GM19395 (cell line): Measurements from ENCODE around the gene TENM3.

Experiments used
- ATAC-seq: cut with Tn5 transposase; IDR thresholded peaks from one replicate; pipeline ENCODE4 v1.9.1; 2021; ENCODE audit warnings: mild to moderate bottlenecking, moderate library complexity; ENCODE audit not compliant: unreplicated experiment

Gene TENM3

GRCh38 chr4:182495645-182496385, 252.6 kb downstream of the TENM3 start:
- no peak for ATAC-seq

GRCh38 chr4:182496408-182496807, 253.2 kb downstream of the TENM3 start:
- ATAC-seq, result no peak

GRCh38 chr4:182502064-182502463, 258.9 kb downstream of the TENM3 start:
- ATAC-seq, result no peak

DNA sequence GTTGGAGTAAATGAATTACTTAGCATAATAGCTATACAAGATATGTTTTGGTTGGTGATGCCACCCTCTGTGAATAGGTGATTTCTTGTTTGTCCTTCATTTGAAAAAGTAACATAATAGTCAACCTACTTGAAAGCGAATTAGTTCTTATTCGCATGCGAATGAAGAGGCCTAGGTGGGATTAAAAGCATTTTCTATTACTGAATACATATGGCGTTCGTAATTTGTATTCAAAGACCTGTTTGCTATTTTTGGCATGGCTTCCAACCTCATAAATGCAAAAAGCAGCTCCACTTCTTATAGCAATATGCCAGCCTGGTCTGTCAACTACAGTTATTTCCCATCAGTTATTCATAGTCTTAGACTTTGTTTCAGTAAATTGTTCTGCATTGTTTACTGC, 261.3 kb downstream of the TENM3 start:
- no peak for ATAC-seq

DNA sequence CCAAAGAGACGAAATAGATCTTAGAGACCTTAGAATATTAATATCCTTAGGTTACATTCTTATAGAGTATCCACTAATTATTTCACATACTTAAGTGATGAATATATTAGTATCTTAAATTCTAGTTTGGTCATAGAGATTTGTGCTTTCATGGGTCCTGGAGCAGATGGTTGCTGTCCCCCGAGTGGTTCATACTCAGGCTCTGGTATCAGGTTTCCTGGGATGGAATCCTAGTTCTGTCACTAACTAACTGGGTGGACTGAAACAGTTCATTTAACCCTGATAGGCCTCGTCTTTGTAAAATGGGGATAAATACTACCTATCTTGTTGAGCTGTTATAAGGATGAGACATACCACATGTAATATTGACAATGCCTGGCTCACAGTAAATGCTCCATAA, 264.6 kb downstream of the TENM3 start:
- no peak for ATAC-seq

DNA sequence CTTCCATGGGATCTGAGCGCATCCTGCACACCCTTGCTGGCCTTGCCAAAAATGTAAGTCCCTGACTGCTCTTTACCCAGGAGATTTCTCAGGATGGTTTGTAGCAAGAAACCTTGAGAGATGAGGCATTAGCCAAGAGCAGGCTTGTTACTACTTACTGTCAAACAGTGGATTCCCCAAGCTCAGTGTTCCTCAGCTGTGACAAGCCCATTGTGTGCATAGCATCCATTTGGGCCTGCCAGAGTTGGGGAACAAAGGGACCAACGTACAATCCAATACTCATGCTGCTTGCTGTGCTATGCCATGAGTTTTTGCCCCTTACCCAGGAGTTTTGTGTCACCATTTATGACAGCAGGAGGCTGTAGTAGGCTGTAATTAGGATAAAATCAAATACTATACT, 267.6 kb downstream of the TENM3 start:
- no peak for ATAC-seq

DNA sequence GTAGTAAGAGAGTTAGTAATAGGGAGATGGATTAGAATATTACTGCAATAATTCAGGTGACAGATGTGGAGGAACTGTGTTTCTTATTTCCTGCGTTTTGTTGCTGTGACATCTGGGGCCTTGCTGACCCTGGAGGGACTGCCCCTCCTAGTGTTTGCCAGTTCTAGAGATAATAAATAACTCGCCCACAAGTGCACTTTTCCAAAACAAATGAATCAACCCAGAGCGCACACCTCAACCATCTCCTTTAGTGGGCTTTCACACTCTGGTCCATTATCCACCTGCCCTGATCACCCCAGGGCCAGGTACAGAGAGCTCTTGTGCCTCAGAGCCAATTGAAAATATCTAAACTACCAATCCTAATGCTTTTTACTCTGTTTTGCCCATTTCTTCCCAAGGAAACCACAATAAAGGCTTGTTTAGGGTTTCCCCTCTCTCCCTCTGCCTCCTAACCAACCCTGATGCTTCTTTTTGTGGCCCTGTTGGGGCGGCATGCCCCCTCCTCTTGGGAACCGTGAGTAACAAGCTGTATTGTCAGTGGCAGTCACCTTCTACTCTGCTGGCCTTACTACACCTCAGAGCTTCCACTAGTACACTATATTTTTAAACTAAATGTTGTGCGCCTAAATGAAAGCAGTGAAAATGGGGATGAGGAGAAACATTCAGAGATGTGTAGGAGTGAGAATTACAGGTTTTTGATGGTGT, 270.5 kb downstream of the TENM3 start:
- ATAC-seq, result peak; percentile 75

GRCh38 chr4:182518421-182518820, 275.2 kb downstream of the TENM3 start:
- ATAC-seq, result no peak

DNA sequence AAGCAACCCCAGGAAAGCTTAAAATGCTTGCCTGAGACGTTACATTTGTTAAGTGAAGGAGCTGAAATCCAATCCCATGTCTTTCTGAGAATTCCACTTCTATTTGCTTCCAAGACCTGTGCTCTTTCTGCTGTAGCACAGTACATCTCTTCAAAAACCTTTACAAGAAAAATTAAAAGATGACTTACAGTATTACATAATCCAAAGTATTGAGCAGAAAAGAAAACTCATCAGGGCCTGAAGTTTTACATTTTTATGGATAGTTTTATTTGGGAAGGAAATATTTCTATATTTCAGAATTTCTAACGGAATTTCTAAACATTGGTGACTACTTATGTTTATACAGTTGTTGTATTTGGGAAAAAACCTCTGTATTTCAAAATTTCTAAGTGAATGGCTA, 276.3 kb downstream of the TENM3 start:
- ATAC-seq, result no peak

GRCh38 chr4:182521011-182521410, 277.8 kb downstream of the TENM3 start:
- no peak for ATAC-seq

- ATAC-seq, result no peak
These were observed 285.6 kb downstream of the TENM3 start for GRCh38 chr4:182528819-182529218.

DNA sequence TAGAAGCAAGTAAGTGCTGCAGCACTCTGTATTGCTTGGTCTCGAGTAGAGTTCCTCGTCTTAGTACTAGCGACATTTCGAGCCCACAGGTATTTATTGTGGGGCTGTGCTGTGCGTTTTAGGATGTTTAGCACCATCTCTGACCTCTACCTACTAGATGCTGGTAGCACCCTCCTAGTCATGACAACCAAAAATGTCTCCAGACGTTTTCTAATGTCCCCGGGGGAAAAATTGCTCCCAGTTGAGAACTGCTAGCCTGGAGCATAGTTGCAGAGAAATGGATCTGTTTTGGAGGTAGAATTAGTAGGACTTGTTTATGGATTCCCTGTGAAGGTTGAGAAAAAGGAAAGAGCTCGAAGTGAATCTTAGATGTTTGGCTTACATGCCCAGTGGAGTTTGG, 287.2 kb downstream of the TENM3 start:
- no peak for ATAC-seq

DNA sequence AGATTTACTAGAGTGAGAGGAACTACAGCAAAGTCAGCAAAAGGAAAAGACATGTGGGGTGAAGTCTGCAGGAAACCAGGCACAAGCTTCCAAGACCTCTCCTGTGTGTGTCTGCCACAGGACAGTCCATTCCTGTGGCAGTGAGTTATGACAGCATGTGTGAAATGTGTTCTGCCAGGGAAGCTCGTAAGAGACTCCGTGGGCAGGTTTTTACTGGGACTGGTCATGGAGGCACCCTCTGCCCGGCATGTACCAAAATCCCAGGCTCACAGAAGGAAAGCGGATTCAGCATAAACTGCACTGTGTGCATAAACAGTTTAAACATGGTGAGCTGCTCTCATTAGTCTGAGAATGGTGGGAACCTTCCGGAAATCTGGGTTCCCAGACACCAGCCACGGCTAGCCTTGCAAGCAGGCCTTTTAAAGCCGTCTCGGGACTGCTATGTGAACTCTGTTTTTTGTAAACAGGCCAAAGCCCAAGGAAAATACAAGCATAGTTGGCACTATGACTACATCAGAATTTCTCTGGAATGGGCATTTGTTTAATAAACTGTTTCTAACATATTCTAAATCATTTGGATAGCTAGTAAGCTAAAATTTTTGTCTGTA, 288.5 kb downstream of the TENM3 start:
- no peak for ATAC-seq

DNA sequence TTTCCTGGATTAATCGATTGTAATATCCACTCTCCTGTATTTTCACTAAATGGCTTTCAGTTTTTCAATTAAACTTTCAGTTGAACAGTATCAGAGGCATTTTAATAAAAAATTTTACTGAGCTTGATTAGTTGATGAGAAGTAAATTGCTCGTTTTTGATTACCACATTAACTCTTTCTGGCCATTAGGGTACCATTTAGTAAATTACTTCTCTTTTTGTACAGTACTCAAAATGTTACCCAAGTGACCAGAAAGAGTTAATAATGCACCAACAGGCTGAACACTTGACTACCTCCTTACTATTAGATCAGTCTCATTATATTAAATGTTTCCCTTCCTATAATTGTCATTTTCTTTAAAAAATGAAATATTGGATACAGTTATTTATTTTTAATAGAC, 289.2 kb downstream of the TENM3 start:
- ATAC-seq, result no peak

- ATAC-seq, result no peak
These were observed 290.8 kb downstream of the TENM3 start for GRCh38 chr4:182533964-182534363.

DNA sequence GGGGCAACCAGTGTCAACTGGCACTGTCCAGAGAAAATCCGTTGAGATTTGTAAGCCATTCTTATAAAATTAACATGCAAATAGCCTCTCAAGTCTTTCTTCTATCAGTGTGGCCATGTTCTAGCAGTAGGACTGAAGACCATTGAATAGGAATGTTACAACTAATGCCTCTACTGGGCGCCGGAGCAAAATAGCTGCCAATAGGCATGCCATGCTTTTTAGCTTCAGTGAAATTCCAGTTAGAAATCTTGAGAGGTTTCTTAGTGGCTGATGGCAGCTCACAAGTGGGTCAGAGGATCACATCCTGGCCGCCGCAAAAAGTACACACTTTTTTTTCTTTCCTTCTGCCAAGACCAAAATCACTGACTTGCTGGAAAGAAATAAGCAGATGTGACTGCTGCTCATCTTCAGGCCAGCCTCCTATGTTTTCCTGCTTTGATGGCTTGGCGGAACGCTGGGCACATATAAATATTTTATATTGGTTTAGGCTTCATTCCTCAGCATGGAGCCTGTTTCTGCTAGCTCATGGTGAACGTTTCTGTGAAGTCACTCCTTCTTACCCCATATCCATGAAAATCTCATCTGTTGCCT, 293.1 kb downstream of the TENM3 start:
- ATAC-seq, result no peak

DNA sequence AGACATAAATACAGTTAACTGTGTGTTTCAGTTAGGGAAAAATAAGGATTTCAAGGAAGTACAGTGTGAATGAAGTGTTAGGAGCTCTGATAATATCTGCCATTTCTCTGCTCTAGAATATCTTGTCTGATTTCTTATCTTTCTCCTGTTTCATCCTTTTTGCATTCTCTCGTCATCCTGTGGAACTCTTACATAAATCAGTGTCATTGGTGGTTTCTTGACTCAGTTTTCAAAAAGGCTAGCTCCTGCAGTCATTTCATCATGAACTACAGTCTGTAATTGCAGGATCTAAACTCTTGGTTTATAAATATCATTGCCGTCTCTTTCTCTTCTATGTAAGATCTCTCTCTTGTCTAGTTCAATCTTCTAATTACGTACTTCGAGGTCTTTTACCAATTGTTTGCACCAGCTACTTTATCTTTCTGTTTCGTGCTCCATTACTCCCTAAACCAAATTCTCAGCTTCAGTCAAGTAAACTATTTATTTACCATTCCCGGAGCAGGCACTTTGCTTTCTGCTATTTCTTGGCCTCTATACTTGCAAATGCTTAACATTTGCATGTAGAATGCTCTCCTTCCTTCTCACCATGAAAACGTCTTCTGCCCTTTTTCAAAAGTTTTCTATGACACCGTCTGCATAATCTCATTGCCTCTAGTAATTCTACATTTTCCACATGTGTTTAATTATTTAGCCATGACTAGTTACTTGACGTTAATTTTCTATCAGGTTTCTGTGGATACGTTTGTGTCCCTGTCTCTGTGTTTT, 294.0 kb downstream of the TENM3 start:
- no peak for ATAC-seq

DNA sequence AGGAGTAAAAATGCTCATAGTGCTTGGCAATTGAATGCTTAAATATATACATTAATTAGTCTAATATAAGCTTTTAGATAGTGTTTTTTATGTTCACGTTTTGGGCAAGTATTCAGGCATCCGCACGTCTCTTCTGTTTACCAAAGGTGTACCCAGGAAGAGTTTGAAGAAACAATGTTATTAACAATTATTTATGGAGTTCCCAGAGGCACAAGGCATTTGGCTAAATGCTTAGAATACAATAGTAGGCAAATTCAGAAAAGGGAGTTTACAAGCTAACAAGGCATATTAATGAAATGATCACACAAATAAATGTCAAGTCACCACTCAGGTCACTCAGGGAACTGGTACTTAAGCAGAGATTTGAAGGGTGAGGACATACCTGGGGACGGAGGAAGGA, 294.8 kb downstream of the TENM3 start:
- no peak for ATAC-seq

DNA sequence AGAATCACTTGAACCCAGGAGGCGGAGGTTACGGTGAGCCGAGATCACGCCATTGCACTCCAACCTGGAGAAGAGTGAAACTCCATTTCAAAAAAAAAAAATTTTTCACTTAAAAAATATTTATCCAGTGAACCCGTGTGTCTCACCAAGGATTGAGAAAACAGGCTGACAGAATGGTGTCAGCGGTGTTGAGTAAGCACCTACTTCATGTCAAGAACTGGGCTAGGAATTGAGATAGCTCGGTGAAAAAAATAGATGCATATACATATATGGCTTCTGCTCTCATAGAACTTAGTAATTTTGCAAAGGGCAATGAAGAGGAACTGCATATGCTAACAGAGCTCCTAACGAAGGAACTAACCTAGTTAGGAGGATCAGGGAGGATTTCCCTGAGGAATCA, 297.3 kb downstream of the TENM3 start:
- ATAC-seq, result no peak

DNA sequence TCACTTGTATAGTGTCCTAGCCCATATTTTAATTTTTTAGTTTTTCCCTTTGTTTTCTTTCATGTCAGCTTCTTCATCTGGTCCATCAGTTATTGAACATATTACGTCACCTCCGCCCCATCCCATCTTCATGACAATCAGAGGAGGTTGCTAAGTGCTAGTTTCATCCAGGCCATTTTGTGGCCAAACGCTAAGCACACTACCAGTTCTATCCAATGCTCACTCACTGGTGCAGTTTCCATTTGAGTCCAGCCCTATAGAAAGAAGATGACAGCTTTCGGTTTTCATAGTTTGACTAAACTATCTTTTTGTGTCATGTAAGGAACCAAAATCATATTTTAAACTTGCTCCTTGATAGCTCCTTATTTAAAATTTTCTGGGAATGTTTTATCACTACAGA, 304.2 kb downstream of the TENM3 start:
- ATAC-seq, result peak; percentile 99

DNA sequence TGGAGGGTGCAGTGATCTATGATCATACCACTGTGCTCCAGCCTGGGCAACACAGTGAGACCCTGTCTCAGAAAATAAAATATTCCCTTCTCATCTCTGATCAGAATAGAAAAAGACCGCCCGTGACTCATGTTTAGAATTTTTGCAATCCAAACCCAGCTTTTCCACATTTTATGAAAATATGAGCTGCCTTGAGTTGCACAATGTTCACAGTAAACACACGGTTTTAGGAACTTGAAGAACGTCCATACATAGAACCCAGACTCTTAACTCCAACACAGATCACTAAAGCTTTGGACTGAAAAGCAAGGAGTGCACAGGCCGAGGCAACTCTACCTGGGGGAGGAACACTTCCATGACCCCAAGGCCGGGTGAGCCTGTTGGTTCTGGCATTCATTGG, 305.0 kb downstream of the TENM3 start:
- ATAC-seq, result no peak
